Activated CD4-positive, alpha-beta T cell treated with anti-CD3 and anti-CD28 coated beads for 4 hours (primary cell): Measurements from ENCODE around the gene METTL16.

Experiments
- DNase-seq, 2 donors: peaks; one replicate each; pipeline ENCODE4 v3.0.0-alpha.2; 2020

METTL16 gene

DNA sequence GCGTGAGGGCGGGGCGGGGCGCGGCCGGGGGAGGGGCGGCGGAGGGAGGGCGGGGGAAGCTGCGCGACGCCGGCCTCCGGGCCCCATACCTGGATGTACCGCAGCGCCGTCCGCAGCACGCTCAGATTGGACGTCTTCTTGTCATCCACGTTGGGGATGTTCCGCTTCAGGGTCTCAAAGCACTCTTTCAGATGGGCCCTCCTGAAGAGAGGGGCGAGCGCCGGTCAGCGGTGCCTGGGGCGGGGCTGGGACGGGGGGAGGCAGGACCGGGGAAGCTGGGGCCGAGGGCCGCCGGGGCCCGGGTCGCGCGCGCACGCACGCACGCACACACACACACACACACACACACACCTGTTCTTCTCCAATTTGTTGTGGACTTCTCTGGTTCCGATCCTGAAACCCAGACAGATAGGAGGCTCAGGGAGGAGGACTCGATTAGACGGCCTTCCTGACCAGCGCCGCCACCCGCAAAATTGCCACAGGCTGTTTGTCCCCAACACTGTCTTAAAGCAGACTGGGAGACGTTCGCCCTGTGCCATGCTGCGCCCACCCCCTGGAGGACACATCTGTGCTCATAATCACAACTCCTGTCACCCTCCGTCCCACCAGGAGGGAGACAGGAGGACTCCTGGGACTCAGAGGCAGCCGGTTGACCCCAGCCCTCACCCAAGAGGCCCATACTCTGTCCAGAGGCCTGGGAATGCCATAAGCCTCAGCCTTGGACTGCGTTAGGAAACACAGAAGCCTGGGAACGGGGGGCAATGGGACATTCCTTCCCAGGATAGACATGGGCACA is 117.5 kb downstream of the METTL16 start:
- DNase-seq: no peak

DNA sequence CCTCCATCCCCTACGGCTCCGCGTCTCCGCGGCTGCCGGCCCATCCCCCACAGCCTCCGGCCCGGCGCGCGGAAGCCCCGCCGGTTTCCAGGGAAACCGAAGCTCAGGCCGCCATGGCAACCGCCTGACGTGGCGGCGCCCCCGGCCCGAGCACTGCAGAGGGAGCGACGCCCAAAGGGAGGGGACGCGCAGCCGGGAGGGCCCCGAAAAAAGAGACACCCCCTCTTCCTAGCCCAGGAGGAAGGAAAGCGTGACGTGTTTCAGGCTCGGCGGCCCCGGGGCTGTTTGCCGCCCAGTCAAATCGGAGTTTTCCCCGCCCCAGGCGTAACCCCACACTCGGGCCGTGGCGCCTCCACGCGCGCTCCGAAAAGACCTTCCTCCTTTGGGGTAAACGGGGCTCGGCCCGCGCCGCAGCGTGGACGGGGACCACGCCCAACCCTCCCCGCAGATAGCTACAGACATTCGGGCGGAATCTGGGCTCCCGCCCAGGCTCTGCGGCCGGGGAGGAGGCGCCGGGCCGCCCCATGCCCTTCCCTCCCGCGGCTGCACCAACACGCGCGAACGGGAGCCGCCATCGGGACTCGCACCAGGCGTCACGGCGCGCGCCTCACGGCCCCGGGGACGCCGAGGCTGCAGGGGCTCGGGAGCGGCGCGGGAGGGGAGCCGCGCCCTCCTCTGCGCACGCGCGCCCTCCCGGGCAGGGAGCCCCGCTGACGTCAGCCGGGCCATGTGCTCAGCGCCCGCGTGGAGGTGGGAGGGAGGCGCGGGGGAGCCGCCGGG is 118.3 kb downstream of the METTL16 start:
- peak; percentile 90 to 93 for DNase-seq

DNA sequence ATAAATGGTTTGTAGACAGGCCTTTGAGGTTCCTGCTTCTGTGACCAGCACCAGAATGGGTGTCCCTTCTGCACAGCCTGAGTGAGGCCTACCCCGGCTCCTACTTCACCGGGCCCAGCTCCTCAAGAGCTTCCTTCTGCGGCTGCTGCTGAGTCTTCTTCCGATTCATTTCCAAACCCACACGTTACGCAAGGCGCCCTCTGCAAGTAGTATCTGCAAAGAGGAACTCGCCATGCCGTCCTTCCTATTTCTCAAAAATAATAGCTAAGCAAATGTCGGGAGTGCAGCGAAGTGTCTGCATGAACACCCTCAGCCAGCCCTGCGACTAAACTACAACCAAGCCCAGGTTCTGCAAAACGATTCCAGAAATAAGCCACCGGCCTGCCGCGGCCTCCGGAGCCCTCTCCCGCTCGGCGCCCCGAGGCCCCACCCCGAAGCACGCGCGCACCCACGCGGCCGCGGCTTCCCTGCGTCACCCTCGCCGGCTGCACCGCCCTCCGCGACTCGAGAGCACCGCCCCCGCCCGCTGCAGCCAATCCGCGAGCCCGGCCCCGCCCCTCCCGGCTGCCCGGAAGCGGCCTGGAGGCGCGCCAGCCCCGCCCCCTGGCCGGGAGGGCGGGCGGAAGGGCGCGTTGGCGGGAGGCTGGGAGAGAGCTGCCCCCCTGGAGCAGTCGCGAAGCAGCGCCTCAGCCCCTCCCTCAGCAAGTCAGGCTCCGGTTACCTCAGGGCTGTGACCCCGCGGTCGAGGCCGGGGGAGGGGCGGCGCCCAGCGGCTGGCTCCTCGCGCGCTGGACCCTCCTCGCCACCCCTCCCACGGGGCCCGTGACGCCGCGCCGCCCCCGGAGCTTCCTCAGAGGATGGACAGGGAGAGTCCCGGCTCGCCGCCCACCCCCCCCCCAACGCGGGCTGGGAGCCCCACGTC is 119.2 kb downstream of the METTL16 start:
- peak; percentile 98 to 99 for DNase-seq

DNA sequence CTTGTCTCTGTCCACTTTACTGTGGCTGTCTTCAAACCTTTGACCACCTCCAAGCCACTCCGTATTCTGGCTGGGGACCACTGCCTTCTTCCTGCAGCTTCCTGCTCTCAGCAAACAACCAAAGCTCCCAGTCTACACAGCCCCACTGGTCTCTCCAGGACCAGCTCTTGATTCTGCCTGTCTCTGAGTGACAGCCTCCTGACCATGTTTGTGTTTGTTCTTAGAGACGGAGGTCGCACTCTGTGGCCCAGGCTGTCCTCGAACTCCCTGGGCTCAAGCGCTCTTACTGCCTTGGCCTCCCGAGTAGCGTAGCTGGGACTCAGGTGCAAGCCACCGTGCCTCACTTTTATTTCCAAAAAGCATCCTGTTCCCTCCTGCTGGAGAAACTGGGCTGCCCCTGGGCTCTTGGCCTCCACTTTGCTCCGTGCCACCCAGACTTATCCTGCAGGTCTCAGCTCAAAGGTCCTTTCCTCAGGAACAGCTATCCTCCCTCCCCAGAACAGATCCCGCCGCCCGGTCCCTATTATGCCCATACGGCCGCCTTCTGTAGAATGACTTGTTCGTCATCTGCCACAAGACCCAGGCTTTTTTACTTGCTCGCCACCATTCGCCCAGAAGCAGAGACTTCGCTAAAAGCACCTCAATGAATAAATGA is 120.0 kb downstream of the METTL16 start:
- no peak for DNase-seq

DNA sequence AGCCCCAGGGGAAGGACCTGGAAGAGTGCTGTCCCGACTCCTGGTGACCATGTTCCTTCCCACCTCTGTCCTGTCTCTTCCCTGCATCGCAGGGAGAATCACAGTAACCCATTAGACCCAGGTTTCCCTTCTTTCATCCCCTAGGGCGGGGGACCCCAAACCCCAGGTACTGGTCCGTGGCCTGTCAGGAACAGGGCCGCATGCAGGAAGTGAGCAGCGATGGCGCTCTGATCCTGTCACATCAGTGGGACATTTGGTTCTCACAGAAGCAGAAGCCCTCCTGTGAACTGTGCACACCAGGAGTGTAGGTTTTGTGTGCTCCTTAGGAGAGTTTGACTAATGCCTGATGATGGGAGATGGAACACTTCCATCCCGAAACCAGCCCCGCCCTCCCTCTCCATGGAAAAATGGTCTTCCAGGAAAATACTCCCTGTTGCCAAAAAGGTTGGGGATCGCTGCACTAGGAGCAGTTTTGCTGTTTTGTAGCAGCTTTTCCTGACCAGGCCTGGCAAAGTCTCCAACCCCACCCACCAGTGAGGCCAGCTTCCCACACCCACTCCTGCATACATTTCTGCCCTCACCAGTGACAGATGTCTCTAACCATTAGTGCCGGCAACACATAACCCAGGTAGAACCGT is 121.4 kb downstream of the METTL16 start:
- DNase-seq: no peak

DNA sequence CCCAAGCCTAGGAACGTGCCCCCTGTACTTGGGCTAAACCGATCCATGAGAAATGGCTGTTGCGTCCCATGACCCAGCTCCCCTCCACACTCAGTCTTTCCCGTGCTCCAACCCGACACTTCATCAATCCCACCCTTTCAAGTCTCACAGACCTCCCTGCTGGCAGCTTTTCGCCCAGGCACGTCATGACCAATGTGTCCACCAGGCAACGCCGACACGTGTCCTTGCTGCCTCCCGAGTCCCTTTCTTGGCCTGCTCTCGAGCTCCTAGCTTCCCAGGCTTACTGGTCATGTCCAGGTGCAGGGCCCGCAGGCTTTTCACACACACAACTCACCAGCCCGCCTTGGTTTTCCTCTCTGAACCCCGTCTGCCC is 123.0 kb downstream of the METTL16 start:
- DNase-seq: no peak

DNA sequence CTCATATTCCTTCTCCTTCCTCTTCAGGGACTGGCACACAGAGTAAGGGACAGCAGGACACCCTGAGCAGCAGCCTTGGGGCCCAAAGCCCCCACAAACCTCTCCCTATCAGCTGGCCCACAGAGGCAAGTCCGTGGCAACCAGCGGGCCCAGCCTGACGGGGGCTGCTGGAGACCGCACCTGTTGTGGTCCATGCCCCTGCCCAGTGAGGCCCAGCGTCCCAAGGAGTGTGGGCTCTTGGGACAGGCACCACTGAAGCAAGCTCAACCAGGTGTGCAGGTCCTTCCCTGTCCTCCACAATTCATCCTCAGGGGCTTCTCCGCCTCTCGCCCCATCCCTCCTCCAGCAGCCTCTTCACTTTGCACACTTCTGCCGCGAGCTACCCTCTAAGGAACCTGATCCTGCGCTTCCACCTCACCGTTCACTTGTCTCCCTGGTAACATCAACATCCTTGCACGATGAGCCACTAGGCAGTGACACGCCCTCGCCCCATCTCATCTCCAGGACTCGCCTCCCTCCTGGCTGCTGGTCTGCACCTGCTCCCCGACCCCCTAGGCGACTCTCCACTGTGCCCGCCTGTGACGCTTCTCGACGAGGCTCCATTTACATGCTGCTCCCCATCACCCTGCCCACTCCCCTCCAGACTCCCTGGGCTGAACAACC is 123.5 kb downstream of the METTL16 start:
- no peak for DNase-seq

DNA sequence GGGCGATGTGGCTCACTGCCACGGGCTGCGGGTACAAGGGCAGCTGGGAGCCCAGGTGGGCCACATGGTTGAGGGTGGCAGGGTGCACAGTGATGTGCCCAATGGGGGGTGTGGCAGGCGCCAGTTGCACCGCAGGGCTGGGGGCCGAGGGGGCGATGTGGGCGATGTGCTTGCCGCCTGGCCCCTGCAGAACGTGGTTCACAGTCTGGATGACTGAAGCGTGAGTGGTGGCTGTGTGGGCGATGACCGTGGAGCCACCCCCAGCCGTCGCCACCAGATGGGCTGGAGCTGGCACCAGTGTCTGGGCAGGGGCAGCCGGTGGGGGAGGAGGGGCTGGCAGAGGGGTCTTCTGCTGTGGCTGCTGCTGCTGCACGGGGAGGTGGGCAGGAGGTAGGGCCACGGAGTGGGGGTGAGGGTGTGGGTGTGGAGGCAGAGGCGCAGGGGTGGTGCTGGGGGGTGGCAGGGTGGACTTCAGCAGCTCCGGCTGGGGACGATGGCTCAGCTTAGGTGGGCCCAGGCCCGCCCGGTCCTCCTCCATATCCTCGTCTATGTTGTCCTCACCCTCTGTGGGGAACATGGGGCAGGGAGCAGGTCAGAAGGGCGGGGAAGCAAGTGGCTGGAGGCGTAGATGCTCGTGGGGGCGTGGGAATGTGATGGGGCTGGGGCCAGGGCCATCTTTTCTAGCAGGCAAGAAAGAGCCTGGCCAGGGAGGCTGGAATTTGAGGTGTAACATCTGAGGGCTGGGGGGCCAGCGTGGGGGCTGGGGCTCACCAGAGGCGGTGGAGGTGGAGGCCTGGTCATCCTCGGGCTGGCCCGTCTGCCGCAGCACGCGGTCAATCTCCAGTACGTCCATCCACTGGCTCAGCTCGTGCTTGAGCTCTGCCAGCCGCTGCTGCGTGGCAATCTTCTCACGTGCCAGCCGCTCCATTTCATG is 124.3 kb downstream of the METTL16 start:
- no peak for DNase-seq

DNA sequence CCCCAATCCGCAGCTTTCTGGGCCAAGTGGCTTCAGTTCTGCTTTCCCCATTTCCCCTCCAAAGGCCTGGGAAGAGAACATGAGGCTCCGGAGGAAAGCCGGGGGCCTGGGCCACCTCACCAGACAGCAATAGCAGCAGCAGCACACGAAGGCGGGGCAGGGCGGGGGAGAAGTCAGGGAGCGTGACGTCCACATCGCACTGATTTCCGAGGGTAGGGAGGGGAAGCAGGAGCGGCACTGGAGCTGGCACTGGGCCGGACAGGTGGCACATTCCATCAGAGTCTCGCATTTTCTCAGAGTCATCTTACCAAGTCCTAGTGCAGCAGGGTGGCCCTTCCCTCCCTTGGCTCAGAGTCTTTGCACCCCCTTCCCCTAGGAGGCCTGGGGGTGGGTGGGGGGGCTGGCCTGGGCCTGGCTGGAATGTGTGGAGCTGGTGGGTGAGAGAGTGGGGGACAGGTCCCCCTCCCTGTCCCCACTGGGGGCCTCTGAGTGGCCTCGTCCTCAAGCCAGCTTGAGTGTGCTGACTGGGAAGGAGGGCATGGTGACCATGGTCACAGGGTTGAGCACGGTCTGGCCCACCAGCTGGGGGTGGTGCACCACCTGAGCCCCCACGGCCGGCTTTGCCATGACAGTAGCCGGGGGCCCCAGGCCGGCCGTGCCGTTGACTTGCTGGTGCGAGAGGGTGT is 125.1 kb downstream of the METTL16 start:
- DNase-seq: no peak

DNA sequence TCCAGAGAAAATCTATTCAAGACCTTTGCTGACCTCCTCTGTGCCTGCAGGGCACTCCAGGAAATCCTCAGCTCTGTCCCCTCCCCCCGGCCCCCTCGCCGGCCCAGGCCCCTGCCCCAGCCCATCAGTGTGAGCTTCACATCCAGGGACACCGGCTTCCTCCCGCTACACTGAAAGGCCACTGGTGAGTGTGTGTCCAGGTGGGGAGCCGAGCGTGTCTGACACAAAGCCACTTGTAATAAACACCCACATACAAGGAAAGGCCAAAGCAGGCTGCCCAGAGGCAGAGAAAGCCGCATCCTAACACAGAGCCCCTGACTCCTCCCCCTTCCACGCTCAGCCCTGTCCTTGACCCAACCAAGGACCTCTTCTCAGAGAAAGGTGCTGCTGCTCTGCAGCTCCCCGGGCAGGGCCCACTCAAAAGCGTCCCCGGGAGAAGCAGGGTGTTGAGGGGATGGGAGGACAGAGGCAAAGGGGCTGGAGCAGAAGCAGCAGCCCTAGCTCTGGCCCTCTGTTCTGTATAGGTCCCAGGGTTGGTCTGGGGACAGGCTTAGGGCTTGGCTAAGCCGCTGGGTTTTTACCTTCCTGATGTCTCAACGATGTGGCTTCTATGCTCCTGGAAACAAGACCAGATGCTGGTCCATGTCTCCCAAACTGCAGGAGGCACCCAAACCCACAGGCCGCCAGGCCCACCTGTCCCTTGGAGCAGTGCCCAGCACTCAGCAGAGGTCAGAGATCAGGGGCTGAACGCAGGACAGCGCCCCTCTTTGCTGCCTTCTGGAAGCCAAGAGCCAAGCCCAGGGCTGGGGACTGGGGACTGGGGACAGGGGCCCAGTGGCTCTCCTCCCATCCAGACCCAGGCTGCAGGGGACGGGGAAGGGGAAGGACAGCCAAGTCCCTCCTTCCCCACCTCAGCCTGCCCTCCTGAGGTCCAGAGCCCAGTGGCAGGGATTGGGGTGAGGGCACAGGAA is 126.2 kb downstream of the METTL16 start:
- no peak for DNase-seq

DNA sequence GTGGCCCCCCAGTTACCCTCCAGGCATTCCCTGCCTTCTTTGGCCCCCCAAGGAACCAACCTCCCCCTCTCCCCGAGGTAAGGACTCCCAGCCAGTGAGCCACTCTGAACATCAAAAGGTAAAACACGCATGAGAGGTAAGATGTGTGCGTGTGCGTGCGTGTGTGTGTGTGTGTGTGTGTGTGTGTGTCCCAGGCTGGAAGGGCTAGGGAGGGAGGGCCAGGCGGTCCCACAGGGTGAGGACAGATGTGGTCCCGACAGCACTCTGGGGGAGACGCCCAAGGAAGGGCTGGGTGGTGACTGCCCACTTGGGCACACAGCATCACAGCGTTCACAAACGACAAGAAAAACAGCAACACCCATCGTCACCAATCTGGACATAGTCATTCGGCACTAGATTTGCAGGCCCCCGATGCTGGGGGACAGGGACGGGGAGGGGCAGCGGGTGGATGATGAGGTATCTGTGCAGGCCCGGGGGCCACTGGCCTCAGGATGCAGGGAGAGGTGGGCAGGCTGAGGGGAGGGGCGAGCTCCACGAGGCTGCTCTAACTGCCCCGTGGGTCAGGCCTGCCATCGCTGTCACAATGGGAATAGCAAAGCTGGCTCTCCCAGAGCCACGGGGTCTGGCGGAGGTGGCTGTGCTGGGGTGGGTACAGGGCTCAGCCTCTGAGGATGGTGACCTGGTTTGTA is 127.1 kb downstream of the METTL16 start:
- DNase-seq: no peak

DNA sequence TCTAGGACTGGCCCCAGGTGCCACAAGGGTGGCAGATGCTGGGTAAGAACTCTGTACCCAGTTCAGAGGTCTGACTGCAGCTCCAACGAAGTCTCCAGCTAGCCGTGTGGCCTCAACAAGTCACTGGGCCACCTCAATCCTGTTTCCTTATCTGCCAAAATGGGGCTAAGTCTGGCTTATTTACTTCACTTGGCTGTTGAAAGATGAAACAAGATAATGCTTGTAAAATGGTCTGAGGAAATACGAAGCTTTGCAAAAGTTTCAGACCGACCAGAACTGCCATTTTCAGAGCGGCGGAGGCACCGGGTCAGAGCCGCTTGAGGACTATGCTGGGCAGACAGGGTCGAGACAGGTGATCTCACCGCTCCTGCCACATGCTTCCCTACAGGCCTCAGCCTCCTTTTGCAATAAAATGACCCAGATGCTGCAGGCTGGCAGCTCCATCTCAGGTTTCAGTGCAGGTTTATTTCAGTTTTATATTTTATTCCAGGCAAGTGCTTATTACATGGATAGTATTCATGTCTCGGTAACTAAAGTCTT is 128.0 kb downstream of the METTL16 start:
- no peak for DNase-seq

DNA sequence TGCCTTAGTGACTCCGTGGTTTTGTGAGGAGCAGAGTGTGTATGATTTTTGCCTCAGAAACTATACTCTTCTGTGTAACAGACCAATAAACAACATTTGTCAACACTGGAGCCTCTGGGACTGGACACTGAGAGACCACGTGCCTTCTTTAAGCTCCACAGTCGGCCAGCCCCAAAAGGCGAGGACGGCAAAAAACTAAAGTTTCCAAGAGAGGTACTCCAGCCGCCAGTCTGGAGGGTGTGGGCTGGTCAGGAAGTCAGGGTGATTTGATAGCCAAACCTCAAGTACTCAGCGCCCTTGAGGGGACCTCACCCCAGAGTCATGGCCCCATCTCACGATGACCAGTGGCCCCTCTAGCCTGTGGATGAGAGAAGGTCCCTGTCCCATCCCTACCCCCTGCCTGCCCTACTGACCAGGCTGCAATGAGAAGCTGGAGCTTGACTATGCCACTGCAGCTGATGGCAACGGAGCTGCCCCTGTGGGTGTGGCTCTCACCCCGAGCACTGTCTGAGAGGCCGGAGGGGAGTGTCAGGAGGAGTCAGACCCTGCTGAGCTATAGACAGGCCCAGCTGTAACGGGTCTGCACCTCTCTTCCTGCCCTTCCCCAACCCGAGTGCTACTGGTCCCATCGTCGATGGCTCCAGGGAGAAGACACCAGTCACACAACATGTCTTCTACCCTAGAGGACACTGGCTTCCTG is 130.6 kb downstream of the METTL16 start:
- no peak for DNase-seq

DNA sequence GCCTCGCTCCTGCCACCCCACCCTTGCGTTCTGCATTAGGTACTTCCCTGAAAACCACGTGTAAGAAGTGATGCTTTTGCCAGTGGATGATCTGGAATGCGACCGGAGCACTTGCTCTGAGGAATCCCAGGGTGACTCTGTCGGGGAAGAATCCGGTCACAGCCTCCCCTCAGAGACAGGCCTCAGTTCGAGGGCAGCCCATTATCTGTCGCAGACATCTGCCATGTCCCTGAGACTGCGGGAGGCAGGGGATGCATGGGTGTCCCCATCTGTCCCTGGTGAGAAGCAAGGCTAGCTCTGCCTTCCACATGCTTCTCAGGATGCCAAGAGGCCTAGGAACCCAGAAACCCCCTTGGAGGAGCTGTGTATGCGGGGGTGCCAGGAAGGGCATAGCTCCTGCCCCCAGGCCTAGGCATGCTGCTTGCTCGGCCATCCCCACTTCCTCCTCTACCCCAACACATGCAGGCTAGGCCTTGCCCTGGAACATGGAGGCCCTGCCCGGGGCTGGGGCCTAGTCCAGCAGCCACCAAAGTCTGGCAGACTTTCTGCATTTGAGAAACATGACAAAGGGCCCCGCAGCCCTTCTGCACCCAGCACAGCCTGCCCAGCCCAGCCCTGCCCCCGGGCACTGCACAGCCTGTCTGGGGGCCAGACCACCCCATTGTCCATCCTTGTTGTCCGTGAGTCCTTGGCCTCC is 131.3 kb downstream of the METTL16 start:
- DNase-seq: no peak

DNA sequence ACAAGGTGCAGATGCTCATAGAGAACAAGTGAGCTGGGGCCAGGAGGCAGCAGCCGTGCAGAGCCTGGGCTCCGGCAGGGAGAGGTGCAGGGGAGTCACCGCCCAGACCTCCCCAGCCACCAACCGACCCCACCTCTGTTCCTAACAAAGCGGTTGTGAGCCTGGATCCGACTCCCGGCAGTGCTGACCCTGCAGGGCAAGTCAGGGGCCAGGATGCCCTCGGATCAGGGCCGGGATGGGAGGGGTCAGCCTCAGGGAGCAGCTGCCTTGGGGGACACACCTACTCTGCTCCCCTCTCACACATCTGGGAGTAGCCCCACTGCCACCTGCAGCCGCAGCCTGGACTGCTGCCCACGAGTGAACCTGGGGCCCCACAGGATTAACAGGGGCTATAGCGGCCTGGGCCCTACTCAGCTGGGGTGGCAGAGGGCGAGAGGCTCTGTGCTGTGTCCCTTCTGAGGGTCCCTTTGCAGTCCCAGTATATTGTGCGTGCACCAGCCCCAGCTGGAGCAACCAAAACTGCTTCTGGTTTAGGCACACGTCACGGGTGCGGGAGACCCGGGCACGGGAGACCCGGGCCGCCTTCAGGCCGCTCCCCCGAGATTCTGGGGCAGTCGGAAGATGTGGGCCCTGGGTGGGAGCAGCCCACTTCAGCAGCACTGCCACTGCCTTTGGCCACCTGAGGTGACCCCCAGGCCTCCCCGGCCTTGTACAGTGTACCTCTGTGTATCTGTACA is 132.0 kb downstream of the METTL16 start:
- no peak for DNase-seq

DNA sequence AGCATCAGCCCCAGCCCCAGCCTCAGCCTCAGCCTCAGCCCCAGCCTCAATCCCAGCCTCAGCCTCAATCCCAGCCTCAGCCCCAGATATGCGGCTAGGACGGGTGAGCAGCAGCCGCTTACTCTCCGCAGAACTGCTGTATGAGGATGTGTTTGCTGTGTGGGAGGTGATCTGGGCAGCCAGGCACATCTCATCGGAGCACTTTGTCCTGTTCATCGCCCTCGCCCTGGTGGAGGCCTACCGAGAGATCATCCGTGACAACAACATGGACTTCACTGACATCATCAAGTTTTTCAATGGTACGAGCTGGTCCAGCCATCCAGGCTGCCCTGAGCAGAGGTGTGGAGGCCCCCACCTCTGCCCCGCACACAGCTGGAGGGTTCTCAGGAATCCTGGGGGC is 132.8 kb downstream of the METTL16 start:
- DNase-seq: no peak
